ENCODE data around the gene TRIM52. TPM values are rescaled to one million over a fixed set of nuclear protein-coding genes. Genes with fewer than 3 reads are reported as not detected.

TRIM52 gene
- polyA plus RNA-seq, 2 donors: 3.0 to 7.6 TPM

- Histone ChIP-seq H3K4me3 (ENCODE audit: low read depth in 1 of 2, low read length in 2 of 2) (peak overlapping the region; percentile 89), H3K9me3 (ENCODE audit: control insufficient read depth in 2 of 2, insufficient read depth in 1 of 2, low read depth in 1 of 2, low read length in 1 of 2) (no peaks in the 10 kb centered on the region), H3K27ac (ENCODE audit: low read depth in 2 of 2, low read length in 1 of 2) (peak overlapping the region; percentile 89 to 98), H3K4me1 (ENCODE audit: control insufficient read depth in 2 of 2, insufficient read depth in 2 of 2, low read length in 1 of 2) (peaks cover 8 to 17% of the 10 kb centered on the region in 2 donors), H3K36me3 (ENCODE audit: control insufficient read depth in 2 of 2, insufficient read depth in 2 of 2, low read length in 1 of 2) (peaks cover 12 to 23% of the 10 kb centered on the region in 2 donors), H3K27me3 (ENCODE audit: control insufficient read depth in 1 of 2, insufficient read depth in 2 of 2, low read length in 2 of 2) (no peaks in the 10 kb centered on the region)
- 1% methylated on average over 25 of the region's 25 CpGs for WGBS, 2 donors
Observed at GRCh38 chr5:181243018-181243563, 17.9 kb downstream of the TRIM52 start.

- H3K36me3 ChIP-seq (ENCODE audit: control insufficient read depth in 2 of 2, insufficient read depth in 2 of 2, low read length in 1 of 2): peaks cover 16 to 34% of the 10 kb centered on the region in 2 donors
- peaks cover 4 to 14% of the 10 kb centered on the region in 2 donors for H3K4me1 ChIP-seq (ENCODE audit: control insufficient read depth in 2 of 2, insufficient read depth in 2 of 2, low read length in 1 of 2)
- H3K9me3 ChIP-seq (ENCODE audit: control insufficient read depth in 2 of 2, insufficient read depth in 1 of 2, low read depth in 1 of 2, low read length in 1 of 2): no peaks in the 10 kb centered on the region
- H3K4me3 ChIP-seq (ENCODE audit: low read depth in 1 of 2, low read length in 2 of 2): peak overlapping the region; percentile 89
- H3K27ac ChIP-seq (ENCODE audit: low read depth in 2 of 2, low read length in 1 of 2): peak overlapping the region; percentile 89 to 98
- 27 to 32% methylated on average over 6 of the region's 6 CpGs for WGBS, 2 donors
- no peaks in the 10 kb centered on the region for H3K27me3 ChIP-seq (ENCODE audit: control insufficient read depth in 1 of 2, insufficient read depth in 2 of 2, low read length in 2 of 2)
Observed at GRCh38 chr5:181242031-181242451, 18.9 kb downstream of the TRIM52 start.

DNA sequence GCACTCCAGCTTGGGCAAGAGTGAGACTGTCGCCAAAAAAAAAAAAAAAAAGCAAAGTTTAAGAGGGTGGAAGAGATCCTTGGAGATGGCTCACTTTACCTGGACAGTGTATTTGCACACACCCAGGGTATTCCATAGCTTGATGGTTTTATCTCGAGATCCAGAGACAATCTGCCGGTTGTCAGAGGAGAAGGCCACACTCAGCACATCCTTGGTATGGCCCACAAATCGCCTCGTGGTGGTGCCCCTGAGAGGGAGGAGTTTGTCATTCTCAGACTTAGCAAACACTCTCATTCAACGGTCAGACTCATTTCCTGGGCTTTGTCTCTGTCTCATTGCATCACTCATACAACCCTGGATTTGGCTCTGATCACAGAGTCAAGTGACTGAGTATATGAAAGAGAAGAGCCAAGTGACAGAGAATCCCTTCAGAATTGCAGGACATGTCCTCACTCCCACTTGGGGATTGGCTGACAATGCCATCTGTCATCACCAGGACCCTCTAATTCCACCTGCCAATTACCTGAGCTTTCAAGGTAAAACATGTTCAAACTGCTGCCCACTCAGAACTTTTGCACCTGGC lies 19.5 kb downstream of the TRIM52 start:
- Histone ChIP-seq H3K27me3 (ENCODE audit: control insufficient read depth in 1 of 2, insufficient read depth in 2 of 2, low read length in 2 of 2) (no peaks in the 10 kb centered on the region), H3K36me3 (ENCODE audit: control insufficient read depth in 2 of 2, insufficient read depth in 2 of 2, low read length in 1 of 2) (peaks cover 16 to 39% of the 10 kb centered on the region in 2 donors), H3K4me3 (ENCODE audit: low read depth in 1 of 2, low read length in 2 of 2) (peak overlapping the region in 1 of 2 donors; percentile 89), H3K9me3 (ENCODE audit: control insufficient read depth in 2 of 2, insufficient read depth in 1 of 2, low read depth in 1 of 2, low read length in 1 of 2) (no peaks in the 10 kb centered on the region), H3K4me1 (ENCODE audit: control insufficient read depth in 2 of 2, insufficient read depth in 2 of 2, low read length in 1 of 2) (peaks cover 4 to 14% of the 10 kb centered on the region in 2 donors), H3K27ac (ENCODE audit: low read depth in 2 of 2, low read length in 1 of 2) (peak overlapping the region; percentile 14 to 98)
- WGBS, 2 donors: 29 to 37% methylated on average over 6 of the region's 6 CpGs

DNA sequence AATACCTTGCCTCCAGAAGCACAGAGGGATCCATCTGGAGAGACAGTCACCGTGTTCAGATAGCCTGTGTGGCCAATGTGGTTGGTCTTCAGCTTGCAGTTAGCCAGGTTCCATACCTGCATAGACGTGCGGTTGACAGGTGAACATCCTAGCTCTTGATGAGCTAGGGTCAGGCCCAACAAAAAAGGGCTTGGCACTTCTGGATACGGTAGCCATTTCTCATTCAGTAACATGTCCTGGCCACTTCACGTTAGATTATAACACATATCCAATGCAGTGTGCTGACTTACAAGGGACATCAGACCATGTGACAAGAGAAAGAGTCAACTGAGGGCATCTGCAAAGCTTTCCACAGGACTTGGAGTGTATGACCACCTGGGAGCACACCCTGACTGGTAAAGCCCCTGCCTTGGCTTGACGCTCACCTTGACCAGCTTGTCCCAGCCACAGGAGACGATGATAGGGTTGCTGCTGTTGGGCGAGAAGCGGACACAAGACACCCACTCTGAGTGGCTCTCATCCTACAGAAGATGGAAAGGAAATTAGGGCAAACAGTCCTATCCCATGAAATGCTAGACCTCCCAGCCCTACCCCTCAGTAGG lies 21.8 kb downstream of the TRIM52 start:
- Histone ChIP-seq H3K27ac (ENCODE audit: low read depth in 2 of 2, low read length in 1 of 2) (no peak overlapping the region), H3K4me1 (ENCODE audit: control insufficient read depth in 2 of 2, insufficient read depth in 2 of 2, low read length in 1 of 2) (peaks cover 0 to 10% of the 10 kb centered on the region in 2 donors), H3K36me3 (ENCODE audit: control insufficient read depth in 2 of 2, insufficient read depth in 2 of 2, low read length in 1 of 2) (peaks cover 22 to 54% of the 10 kb centered on the region in 2 donors), H3K27me3 (ENCODE audit: control insufficient read depth in 1 of 2, insufficient read depth in 2 of 2, low read length in 2 of 2) (no peaks in the 10 kb centered on the region), H3K9me3 (ENCODE audit: control insufficient read depth in 2 of 2, insufficient read depth in 1 of 2, low read depth in 1 of 2, low read length in 1 of 2) (no peaks in the 10 kb centered on the region), H3K4me3 (ENCODE audit: low read depth in 1 of 2, low read length in 2 of 2) (no peak overlapping the region)
- 89 to 91% methylated on average over 9 of the region's 9 CpGs for WGBS, 2 donors

- peaks cover 0 to 10% of the 10 kb centered on the region in 2 donors for H3K4me1 ChIP-seq (ENCODE audit: control insufficient read depth in 2 of 2, insufficient read depth in 2 of 2, low read length in 1 of 2)
- WGBS, 2 donors: 89 to 95% methylated on average over 5 of the region's 5 CpGs
- H3K9me3 ChIP-seq (ENCODE audit: control insufficient read depth in 2 of 2, insufficient read depth in 1 of 2, low read depth in 1 of 2, low read length in 1 of 2): no peaks in the 10 kb centered on the region
- peaks cover 22 to 61% of the 10 kb centered on the region in 2 donors for H3K36me3 ChIP-seq (ENCODE audit: control insufficient read depth in 2 of 2, insufficient read depth in 2 of 2, low read length in 1 of 2)
- no peak overlapping the region for H3K27ac ChIP-seq (ENCODE audit: low read depth in 2 of 2, low read length in 1 of 2)
- no peaks in the 10 kb centered on the region for H3K27me3 ChIP-seq (ENCODE audit: control insufficient read depth in 1 of 2, insufficient read depth in 2 of 2, low read length in 2 of 2)
- no peak overlapping the region for H3K4me3 ChIP-seq (ENCODE audit: low read depth in 1 of 2, low read length in 2 of 2)
Observed at GRCh38 chr5:181237729-181238385, 23.1 kb downstream of the TRIM52 start.

DNA sequence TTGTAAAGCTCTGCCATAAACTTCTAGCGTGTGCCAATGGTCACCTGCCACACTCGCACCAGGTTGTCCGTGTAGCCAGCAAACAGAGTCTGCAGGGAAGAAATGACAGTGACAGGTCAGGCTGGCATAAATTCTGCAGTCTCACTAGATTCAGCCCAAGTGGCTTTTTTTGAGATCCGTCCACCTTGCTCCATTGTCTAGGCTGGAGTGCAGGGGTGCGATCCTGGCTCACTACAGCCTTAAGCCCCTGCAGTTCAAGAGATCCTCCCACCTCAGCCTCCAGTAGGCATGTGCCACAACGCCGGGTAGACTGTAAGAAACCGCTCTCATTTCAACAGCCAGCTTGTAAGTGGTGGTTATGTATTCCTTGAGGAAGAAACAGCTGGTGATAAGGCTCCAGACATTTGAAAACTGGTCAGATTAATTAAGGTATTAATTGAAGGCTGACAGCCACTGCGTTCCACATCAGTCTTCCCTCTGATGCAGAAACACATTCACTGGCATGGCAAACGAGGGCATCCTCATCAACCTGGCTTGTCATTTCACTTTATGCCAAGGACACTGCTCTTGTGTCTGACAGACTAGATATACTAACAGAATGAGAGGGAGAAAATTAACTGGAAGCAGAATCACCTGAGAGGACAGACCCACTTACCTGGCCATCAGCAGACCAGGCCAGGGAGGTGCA lies 23.8 kb downstream of the TRIM52 start:
- H3K27ac ChIP-seq (ENCODE audit: low read depth in 2 of 2, low read length in 1 of 2): no peak overlapping the region
- H3K4me3 ChIP-seq (ENCODE audit: low read depth in 1 of 2, low read length in 2 of 2): no peak overlapping the region
- WGBS, 2 donors: 80 to 84% methylated on average over 10 of the region's 10 CpGs
- peaks cover 0 to 7% of the 10 kb centered on the region in 2 donors for H3K4me1 ChIP-seq (ENCODE audit: control insufficient read depth in 2 of 2, insufficient read depth in 2 of 2, low read length in 1 of 2)
- no peaks in the 10 kb centered on the region for H3K9me3 ChIP-seq (ENCODE audit: control insufficient read depth in 2 of 2, insufficient read depth in 1 of 2, low read depth in 1 of 2, low read length in 1 of 2)
- no peaks in the 10 kb centered on the region for H3K27me3 ChIP-seq (ENCODE audit: control insufficient read depth in 1 of 2, insufficient read depth in 2 of 2, low read length in 2 of 2)
- H3K36me3 ChIP-seq (ENCODE audit: control insufficient read depth in 2 of 2, insufficient read depth in 2 of 2, low read length in 1 of 2): peaks cover 22 to 66% of the 10 kb centered on the region in 2 donors

- whole genome bisulfite sequencing, 2 donors: 74 to 88% methylated on average over 6 of the region's 6 CpGs
- Histone ChIP-seq H3K9me3 (ENCODE audit: control insufficient read depth in 2 of 2, insufficient read depth in 1 of 2, low read depth in 1 of 2, low read length in 1 of 2) (no peaks in the 10 kb centered on the region), H3K36me3 (ENCODE audit: control insufficient read depth in 2 of 2, insufficient read depth in 2 of 2, low read length in 1 of 2) (peaks cover 16 to 61% of the 10 kb centered on the region in 2 donors), H3K4me1 (ENCODE audit: control insufficient read depth in 2 of 2, insufficient read depth in 2 of 2, low read length in 1 of 2) (peaks cover 0 to 2% of the 10 kb centered on the region in 2 donors), H3K27me3 (ENCODE audit: control insufficient read depth in 1 of 2, insufficient read depth in 2 of 2, low read length in 2 of 2) (no peaks in the 10 kb centered on the region), H3K27ac (ENCODE audit: low read depth in 2 of 2, low read length in 1 of 2) (no peak overlapping the region), H3K4me3 (ENCODE audit: low read depth in 1 of 2, low read length in 2 of 2) (no peak overlapping the region)
Observed at GRCh38 chr5:181236471-181236870, 24.5 kb downstream of the TRIM52 start.

DNA sequence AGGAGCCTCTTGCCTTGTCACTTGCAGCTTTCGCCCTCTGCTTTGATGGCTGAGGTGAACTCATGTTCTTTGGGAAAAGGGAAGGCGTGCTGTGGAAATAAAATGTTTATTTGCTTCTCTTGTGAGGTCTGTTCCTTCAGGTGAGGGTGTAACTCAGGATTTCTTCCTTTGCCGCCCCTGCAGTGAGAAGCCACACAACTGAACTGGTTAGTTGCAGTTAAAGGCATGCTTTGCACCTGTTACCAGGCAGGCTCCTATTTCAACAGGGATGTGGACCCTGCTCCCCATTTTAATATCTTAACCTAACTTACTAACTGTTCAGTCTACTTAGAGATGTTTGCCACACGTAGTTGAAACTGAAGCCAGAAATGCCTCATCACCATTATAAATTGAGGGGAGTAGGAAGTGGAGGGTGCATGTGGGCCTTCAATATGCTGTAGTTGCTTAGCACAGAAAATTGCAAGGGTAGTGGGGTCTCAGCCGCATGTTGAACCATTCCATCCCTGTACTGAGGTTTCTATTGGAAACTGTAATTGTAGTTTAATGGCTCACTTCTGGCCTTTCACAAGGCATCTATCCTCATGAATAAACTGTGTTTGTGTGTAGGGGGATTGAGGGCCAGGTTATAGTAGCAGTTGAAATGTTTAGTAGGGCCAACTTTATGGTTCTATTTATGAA lies 25.1 kb downstream of the TRIM52 start:
- Histone ChIP-seq H3K27me3 (ENCODE audit: control insufficient read depth in 1 of 2, insufficient read depth in 2 of 2, low read length in 2 of 2) (no peaks in the 10 kb centered on the region), H3K4me3 (ENCODE audit: low read depth in 1 of 2, low read length in 2 of 2) (no peak overlapping the region), H3K36me3 (ENCODE audit: control insufficient read depth in 2 of 2, insufficient read depth in 2 of 2, low read length in 1 of 2) (peaks cover 16 to 59% of the 10 kb centered on the region in 2 donors), H3K27ac (ENCODE audit: low read depth in 2 of 2, low read length in 1 of 2) (no peak overlapping the region), H3K4me1 (ENCODE audit: control insufficient read depth in 2 of 2, insufficient read depth in 2 of 2, low read length in 1 of 2) (no peaks in the 10 kb centered on the region), H3K9me3 (ENCODE audit: control insufficient read depth in 2 of 2, insufficient read depth in 1 of 2, low read depth in 1 of 2, low read length in 1 of 2) (no peaks in the 10 kb centered on the region)
- 69 to 73% methylated on average over 5 of the region's 5 CpGs for WGBS, 2 donors

DNA sequence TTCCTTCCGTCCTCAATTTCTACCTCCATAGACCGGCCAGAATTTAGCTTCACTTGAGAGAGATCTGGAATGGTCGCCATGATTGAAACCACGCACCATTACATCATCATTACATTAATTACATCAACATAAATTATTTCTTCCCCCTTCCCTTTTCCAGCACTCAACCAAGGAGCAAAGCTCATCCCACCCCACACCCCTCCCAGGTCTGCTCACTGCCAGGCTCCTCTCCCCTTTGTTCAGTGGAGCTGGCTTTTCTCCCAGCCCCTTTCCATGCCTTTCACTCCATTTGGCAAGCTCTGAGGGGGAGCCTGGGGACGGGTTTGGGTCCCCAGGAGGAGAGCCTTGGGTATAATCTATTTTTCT lies 25.6 kb downstream of the TRIM52 start:
- H3K9me3 ChIP-seq (ENCODE audit: control insufficient read depth in 2 of 2, insufficient read depth in 1 of 2, low read depth in 1 of 2, low read length in 1 of 2): no peaks in the 10 kb centered on the region
- H3K36me3 ChIP-seq (ENCODE audit: control insufficient read depth in 2 of 2, insufficient read depth in 2 of 2, low read length in 1 of 2): peaks cover 18 to 62% of the 10 kb centered on the region in 2 donors
- 81 to 83% methylated on average over 5 of the region's 5 CpGs for WGBS, 2 donors
- no peak overlapping the region for H3K4me3 ChIP-seq (ENCODE audit: low read depth in 1 of 2, low read length in 2 of 2)
- H3K4me1 ChIP-seq (ENCODE audit: control insufficient read depth in 2 of 2, insufficient read depth in 2 of 2, low read length in 1 of 2): no peaks in the 10 kb centered on the region
- no peaks in the 10 kb centered on the region for H3K27me3 ChIP-seq (ENCODE audit: control insufficient read depth in 1 of 2, insufficient read depth in 2 of 2, low read length in 2 of 2)
- H3K27ac ChIP-seq (ENCODE audit: low read depth in 2 of 2, low read length in 1 of 2): no peak overlapping the region

Data from esophagus (tissue), 2 donors.